Measurements from ENCODE around the gene GCN1.
"Not testable (repeated sequence)": the region's sequence is repeated elsewhere in the genome, so short reads cannot be mapped to it uniquely, and the experiment has no call there.

The GCN1 gene

GRCh38 chr12:120212301-120212700, 17.8 kb upstream of the GCN1 start:
- DNase-seq, result no peak

GRCh38 chr12:120211904-120212283, 17.4 kb upstream of the GCN1 start:
- DNase-seq, result no peak

- no peak for DNase-seq
Measured at GRCh38 chr12:120211243-120211903, 16.9 kb upstream of the GCN1 start.

- no peak for DNase-seq
Measured at GRCh38 chr12:120209851-120210250, 15.3 kb upstream of the GCN1 start.

- no peak for DNase-seq
Measured at GRCh38 chr12:120207227-120207626, 12.7 kb upstream of the GCN1 start.

- DNase-seq, result not testable (repeated sequence)
Measured at GRCh38 chr12:120206781-120207180, 12.3 kb upstream of the GCN1 start.

GRCh38 chr12:120206228-120206627, 11.7 kb upstream of the GCN1 start:
- DNase-seq, result no peak

GRCh38 chr12:120204171-120204570, 9.7 kb upstream of the GCN1 start:
- DNase-seq, result no peak

GRCh38 chr12:120200364-120200800, 5.9 kb upstream of the GCN1 start:
- no peak for DNase-seq

GRCh38 chr12:120199595-120200306, 5.2 kb upstream of the GCN1 start:
- DNase-seq, result no peak

GRCh38 chr12:120199025-120199424, 4.5 kb upstream of the GCN1 start:
- no peak for DNase-seq

GRCh38 chr12:120197542-120197887, 3.0 kb upstream of the GCN1 start:
- DNase-seq, result no peak

GRCh38 chr12:120196817-120197541, 2.5 kb upstream of the GCN1 start:
- DNase-seq, result not testable (repeated sequence)

GRCh38 chr12:120196363-120196762, 1.8 kb upstream of the GCN1 start:
- no peak for DNase-seq

- DNase-seq, result no peak
Measured at GRCh38 chr12:120194226-120194533, 335 bp downstream of the GCN1 start.

GRCh38 chr12:120193286-120193685, 1.2 kb downstream of the GCN1 start:
- not testable (repeated sequence) for DNase-seq

GRCh38 chr12:120190985-120191480, 3.5 kb downstream of the GCN1 start:
- DNase-seq, result no peak

GRCh38 chr12:120190386-120190785, 4.1 kb downstream of the GCN1 start:
- DNase-seq, result no peak

GRCh38 chr12:120186654-120187053, 7.9 kb downstream of the GCN1 start:
- no peak for DNase-seq

GRCh38 chr12:120183211-120183631, 11.3 kb downstream of the GCN1 start:
- no peak for DNase-seq

GRCh38 chr12:120181991-120182631, 12.4 kb downstream of the GCN1 start:
- DNase-seq, result no peak

GRCh38 chr12:120180975-120181374, 13.5 kb downstream of the GCN1 start:
- no peak for DNase-seq

- no peak for DNase-seq
Measured at GRCh38 chr12:120175537-120175936, 19.0 kb downstream of the GCN1 start.

- no peak for DNase-seq
Measured at GRCh38 chr12:120175062-120175461, 19.5 kb downstream of the GCN1 start.
